GM12873 (cell line): ENCODE data around the gene C1orf159.

Experiments
- TF ChIP-seq, protein P1 (sequence below): IDR thresholded peaks from 2 replicates; pipeline ENCODE4 v1.5.1; 2012; ENCODE audit warnings: low read depth, mild to moderate bottlenecking, moderate library complexity, low read length, control low read depth; ENCODE audit not compliant: insufficient read depth; ENCODE audit errors: missing control alignments

C1orf159 gene

DNA sequence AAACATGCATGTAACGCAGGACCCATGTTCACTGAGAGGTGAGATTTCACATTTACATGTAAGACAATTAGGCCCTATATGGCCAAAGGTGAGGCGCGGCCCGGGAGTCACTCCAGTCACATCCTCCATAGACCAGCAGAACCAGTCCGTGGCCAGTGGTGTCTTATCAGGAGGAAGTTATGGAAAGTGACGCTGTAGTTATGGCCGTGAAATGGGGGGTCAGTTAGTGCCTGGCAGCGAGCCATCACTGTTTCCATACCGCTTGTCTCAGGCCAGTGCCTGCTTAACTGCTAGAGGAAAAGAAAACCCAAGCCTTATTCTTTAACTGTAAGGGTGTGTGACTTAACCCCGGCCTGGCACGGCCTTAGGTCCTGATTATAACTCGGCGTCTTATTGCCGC lies 6.1 kb downstream of the C1orf159 start:
- TF ChIP-seq, protein P1, sequence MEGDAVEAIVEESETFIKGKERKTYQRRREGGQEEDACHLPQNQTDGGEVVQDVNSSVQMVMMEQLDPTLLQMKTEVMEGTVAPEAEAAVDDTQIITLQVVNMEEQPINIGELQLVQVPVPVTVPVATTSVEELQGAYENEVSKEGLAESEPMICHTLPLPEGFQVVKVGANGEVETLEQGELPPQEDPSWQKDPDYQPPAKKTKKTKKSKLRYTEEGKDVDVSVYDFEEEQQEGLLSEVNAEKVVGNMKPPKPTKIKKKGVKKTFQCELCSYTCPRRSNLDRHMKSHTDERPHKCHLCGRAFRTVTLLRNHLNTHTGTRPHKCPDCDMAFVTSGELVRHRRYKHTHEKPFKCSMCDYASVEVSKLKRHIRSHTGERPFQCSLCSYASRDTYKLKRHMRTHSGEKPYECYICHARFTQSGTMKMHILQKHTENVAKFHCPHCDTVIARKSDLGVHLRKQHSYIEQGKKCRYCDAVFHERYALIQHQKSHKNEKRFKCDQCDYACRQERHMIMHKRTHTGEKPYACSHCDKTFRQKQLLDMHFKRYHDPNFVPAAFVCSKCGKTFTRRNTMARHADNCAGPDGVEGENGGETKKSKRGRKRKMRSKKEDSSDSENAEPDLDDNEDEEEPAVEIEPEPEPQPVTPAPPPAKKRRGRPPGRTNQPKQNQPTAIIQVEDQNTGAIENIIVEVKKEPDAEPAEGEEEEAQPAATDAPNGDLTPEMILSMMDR = no peak

DNA sequence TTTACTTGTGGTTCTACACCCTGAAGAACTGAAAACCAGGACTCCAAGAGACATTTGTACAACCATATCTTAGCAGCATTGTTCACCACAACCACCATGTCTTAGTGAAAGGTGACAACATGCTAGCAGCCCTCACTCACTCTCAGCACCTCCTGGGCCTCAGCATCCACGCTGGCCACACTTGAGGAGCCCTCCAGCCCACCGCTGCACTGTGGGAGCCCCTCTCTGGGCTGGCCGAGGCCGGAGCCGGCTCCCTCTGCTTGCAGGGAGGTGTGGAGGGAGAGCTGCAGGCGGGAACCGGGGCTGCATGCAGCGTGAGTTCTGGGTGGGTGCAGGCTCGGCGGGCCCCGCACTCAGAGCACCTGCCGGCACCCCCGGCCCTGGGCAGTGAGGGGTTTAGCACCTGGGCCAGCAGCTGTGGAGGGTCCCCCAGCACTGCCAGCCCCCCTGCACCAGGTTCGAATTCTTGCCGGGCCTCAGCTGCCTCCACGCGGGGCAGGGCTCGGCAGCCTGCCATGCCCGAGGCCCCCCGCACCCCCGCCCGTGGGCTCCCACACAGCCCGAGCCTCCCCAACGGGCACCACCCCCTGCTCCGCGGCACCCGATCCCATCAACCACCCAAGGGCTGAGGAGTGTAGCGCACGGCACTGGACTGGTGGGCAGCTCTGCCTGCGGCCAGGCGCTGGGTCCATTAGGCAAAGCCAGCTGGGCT lies 9.2 kb downstream of the C1orf159 start:
- TF ChIP-seq, protein P1 = no peak

DNA sequence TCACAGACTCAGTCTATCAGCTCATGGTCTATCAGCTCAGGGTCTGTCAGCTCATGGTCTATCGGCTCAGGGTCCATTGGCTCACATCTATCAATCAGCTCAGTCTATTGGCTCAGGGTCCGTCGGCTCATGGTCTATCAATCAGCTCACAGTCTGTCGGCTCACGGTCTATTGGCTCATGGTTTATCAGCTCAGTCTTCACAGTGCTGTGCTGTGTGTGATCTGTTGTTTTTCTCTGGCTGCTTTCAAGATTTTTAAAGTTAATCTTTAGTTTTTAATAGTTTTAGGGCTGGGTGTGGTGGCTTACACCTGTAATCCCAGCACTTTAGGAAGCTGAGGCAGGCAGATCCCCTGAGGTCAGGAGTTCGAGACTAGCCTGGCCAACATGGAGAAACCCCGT lies 14.4 kb downstream of the C1orf159 start:
- TF ChIP-seq, protein P1 = no peak

DNA sequence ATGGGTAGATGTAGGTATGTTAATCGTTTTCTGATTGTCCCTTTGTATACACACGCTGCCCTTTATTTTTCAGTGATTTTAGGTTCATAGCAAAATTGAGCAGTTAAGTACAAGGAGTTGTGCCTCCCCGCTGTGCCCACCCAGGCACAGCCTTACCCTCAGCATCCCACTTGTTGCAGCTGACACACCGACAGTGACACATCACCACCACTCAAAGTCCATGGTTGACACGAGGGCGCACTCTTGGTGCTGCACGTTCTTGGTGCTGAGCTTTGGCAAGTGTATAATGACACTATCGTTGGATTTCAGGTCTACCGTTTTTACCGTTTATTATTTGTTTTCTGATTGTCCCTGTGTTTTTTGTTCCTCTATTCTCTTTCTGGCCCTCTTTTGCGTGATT lies 15.6 kb downstream of the C1orf159 start:
- TF ChIP-seq, protein P1 = no peak

DNA sequence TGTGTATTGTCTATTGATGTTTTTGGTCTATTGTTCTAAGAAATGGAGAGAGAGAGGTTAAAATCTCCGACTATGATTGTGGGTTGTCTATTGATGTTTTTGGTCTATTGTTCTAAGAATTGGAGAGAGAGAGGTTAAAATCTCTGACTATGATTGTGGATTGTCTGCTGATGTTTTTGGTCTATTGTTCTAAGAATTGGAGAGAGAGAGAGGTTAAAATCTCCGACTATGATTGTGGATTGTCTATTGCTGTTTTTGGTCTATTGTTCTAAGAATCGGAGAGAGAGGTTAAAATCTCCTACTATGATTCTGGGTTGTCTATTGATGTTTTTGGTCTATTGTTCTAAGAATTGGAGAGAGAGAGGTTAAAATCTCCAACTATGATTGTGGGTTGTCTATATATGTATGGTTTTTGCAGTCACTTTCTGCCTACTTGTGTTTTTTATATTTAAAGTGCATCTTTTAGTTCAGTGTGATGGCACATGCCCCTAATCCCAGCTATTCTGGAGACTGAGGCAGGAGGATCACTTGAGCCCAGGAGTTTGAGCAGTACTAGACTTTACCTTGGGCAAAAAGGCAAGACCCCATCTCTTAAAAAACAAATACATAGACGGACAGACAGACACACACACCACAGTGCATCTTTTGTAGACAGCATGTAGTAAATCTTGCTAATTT lies 16.2 kb downstream of the C1orf159 start:
- TF ChIP-seq, protein P1 = no peak

DNA sequence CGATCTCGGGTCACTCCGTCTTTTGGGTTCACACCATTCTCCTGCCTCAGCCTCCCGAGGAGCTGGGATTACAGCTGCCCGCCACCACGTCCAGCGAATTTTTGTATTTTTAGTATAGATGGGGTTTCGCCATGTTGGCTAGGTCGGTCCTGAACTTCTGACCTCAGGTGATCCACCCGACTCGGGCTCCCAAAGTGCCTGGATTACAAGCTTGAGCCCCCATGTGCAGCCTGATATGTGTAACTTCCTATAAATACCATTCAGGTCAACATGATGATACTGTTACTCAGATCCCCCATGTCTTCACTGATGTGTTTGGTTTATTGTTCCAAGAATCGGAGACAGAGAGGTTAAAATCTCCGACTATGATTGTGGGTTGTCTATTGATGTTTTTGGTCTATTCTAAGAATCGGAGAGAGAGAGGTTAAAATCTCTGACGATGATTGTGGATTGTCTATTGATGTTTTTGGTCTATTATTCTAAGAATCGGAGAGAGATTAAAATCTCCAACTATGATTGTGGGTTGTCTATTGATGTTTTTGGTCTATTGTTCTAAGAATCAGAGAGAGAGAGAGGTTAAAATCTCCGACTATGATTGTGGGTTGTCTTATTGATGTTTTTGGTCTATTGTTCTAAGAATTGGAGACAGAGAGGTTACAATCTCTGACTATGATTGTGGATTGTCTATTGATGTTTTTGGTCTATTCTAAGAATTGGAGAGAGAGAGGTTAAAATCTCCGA lies 17.0 kb downstream of the C1orf159 start:
- TF ChIP-seq, protein P1 = no peak

DNA sequence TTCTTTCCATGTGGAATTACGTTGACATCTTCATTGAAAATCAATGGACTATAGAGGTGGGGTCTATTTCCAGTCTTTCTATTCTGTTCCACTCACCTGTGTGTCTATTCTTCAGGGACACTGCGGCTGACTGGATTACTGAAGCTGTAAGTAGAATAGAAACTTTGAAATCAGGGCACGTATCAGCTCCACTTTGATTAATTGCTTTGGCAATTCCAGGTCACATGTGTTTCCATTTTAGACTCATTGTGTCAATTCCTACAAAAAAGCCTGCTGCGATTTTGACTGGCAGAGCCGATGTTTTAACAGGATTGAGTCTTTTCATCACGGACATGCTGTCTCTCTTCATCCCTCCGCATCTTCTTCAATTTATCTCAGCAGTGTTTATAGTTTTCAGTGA lies 20.9 kb downstream of the C1orf159 start:
- TF ChIP-seq, protein P1 = no peak
